Measurements from ENCODE around the gene FGF18. TPM values are rescaled to one million over a fixed set of nuclear protein-coding genes. Genes with fewer than 3 reads are reported as not detected.

The FGF18 gene
- polyA plus RNA-seq, 1 donor from 2014 or later, result 1.2 TPM

- Histone ChIP-seq H3K9ac (ENCODE audit: low read length) (no peak overlapping the region), H3K4me3 (ENCODE audit: low read length) (no peak overlapping the region), H4K20me1 (ENCODE audit: insufficient read depth) (no peaks in the 10 kb centered on the region), H3K27me3 (ENCODE audit: insufficient read depth, low read depth, low read length) (no peaks in the 10 kb centered on the region), H3K9me2 (ENCODE audit: insufficient read depth, low read length) (no peaks in the 10 kb centered on the region), H3K27ac (ENCODE audit: low read length) (no peak overlapping the region), H2AFZ (ENCODE audit: low read depth, low read length) (no peak overlapping the region), H3K36me3 (ENCODE audit: insufficient read depth, low read length) (no peaks in the 10 kb centered on the region), H3F3A (ENCODE audit: insufficient read depth, low read length, poor library complexity, severe bottlenecking) (no peaks in the 10 kb centered on the region), H3K4me2 (ENCODE audit: low read length) (no peak overlapping the region), H3K9me3 (ENCODE audit: low read length) (no peaks in the 10 kb centered on the region), H3K79me2 (replicated peaks; ENCODE audit: insufficient read depth, low read length) (no peaks in the 10 kb centered on the region)
- no peak for TF ChIP-seq EP300 (conservative IDR thresholded peaks at IDR 0.05; ENCODE audit: poor library complexity, severe bottlenecking)
Measured at GRCh38 chr5:171463862-171464229, 44.4 kb downstream of the FGF18 start.

- Histone ChIP-seq H3K27ac (ENCODE audit: low read length) (no peak overlapping the region), H3K79me2 (replicated peaks; ENCODE audit: insufficient read depth, low read length) (no peaks in the 10 kb centered on the region), H3K9ac (ENCODE audit: low read length) (no peak overlapping the region), H3K9me3 (ENCODE audit: low read length) (no peaks in the 10 kb centered on the region), H3K9me2 (ENCODE audit: insufficient read depth, low read length) (no peaks in the 10 kb centered on the region), H4K20me1 (ENCODE audit: insufficient read depth) (no peaks in the 10 kb centered on the region), H3K4me3 (ENCODE audit: low read length) (no peak overlapping the region), H3F3A (ENCODE audit: insufficient read depth, low read length, poor library complexity, severe bottlenecking) (no peaks in the 10 kb centered on the region), H3K27me3 (ENCODE audit: insufficient read depth, low read depth, low read length) (no peaks in the 10 kb centered on the region), H3K4me2 (ENCODE audit: low read length) (no peak overlapping the region), H3K36me3 (ENCODE audit: insufficient read depth, low read length) (no peaks in the 10 kb centered on the region), H2AFZ (ENCODE audit: low read depth, low read length) (no peak overlapping the region)
- TF ChIP-seq EP300 (conservative IDR thresholded peaks at IDR 0.05; ENCODE audit: poor library complexity, severe bottlenecking), result no peak
- TF ChIP-seq SMC3 (conservative IDR thresholded peaks at IDR 0.05; ENCODE audit: poor library complexity), result no peak
- no peak for TF ChIP-seq EZH2 (IDR thresholded peaks at IDR 0.05; ENCODE audit: borderline replicate concordance, insufficient read depth, low read length, poor library complexity, severe bottlenecking)
- TF ChIP-seq REST (IDR thresholded peaks at IDR 0.05; ENCODE audit: borderline replicate concordance), result no peak
- no peak for TF ChIP-seq TAF1 (IDR thresholded peaks at IDR 0.05; ENCODE audit: low read depth)
- no peak for TF ChIP-seq POLR2AphosphoS5 (IDR thresholded peaks at IDR 0.05)
- no peak for TF ChIP-seq CTCF (IDR thresholded peaks at IDR 0.05; ENCODE audit: poor library complexity, severe bottlenecking)
- TF ChIP-seq RAD21 (conservative IDR thresholded peaks at IDR 0.05), result no peak
- TF ChIP-seq MXI1 (conservative IDR thresholded peaks at IDR 0.05; ENCODE audit: poor library complexity, severe bottlenecking), result no peak
Measured at GRCh38 chr5:171464829-171465228, 45.4 kb downstream of the FGF18 start.

GRCh38 chr5:171467107-171467506, 47.7 kb downstream of the FGF18 start:
- Histone ChIP-seq H3F3A (ENCODE audit: insufficient read depth, low read length, poor library complexity, severe bottlenecking) (no peaks in the 10 kb centered on the region), H3K27me3 (ENCODE audit: insufficient read depth, low read depth, low read length) (no peaks in the 10 kb centered on the region), H3K9me2 (ENCODE audit: insufficient read depth, low read length) (no peaks in the 10 kb centered on the region), H3K79me2 (replicated peaks; ENCODE audit: insufficient read depth, low read length) (no peaks in the 10 kb centered on the region), H2AFZ (ENCODE audit: low read depth, low read length) (no peak overlapping the region), H3K9me3 (ENCODE audit: low read length) (peaks cover 3% of the 10 kb centered on the region), H3K4me3 (ENCODE audit: low read length) (no peak overlapping the region), H3K27ac (ENCODE audit: low read length) (no peak overlapping the region), H3K36me3 (ENCODE audit: insufficient read depth, low read length) (no peaks in the 10 kb centered on the region), H3K9ac (ENCODE audit: low read length) (no peak overlapping the region), H4K20me1 (ENCODE audit: insufficient read depth) (no peaks in the 10 kb centered on the region), H3K4me2 (ENCODE audit: low read length) (no peak overlapping the region)
- no peak for TF ChIP-seq TAF1 (IDR thresholded peaks at IDR 0.05; ENCODE audit: low read depth)
- TF ChIP-seq REST (IDR thresholded peaks at IDR 0.05; ENCODE audit: borderline replicate concordance), result no peak
- no peak for TF ChIP-seq MXI1 (conservative IDR thresholded peaks at IDR 0.05; ENCODE audit: poor library complexity, severe bottlenecking)
- no peak for TF ChIP-seq EP300 (conservative IDR thresholded peaks at IDR 0.05; ENCODE audit: poor library complexity, severe bottlenecking)
- TF ChIP-seq EZH2 (IDR thresholded peaks at IDR 0.05; ENCODE audit: borderline replicate concordance, insufficient read depth, low read length, poor library complexity, severe bottlenecking), result no peak

All from neural cell (in vitro differentiated cells).